WTC11 (cell line): ENCODE results near the gene ZNF688. TPM values are rescaled to one million over a fixed set of nuclear protein-coding genes. Genes with fewer than 3 reads are reported as not detected.
A peak's percentile ranks its signal among the peaks of the same experiment; 100 is the strongest.

Experiments
- ATAC-seq: fragments of 200-7000 bp; cut with Tn5 transposase; 2 replicates; pipeline ENCODE4 v1.10.0; 2021; ENCODE audit warnings: mild to moderate bottlenecking, moderate library complexity
- CTCF ChIA-PET: fragments of 300-600 bp; sonication (Branson Sonifier 250); formaldehyde crosslinking; loops from one replicate; lab custom pipeline; 2021; ENCODE audit warnings: antibody characterized with exemption; lab: Charles Lee
- POLR2A ChIA-PET: fragments of 350-600 bp; sonication (Branson Sonifier 250); formaldehyde crosslinking; loops from one replicate; lab custom pipeline; 2021; ENCODE audit warnings: antibody characterized with exemption; lab: Charles Lee
- DNase-seq: peaks from one replicate; pipeline ENCODE4 v3.0.0; 2021; ENCODE audit warnings: low spot score
- H3K27ac Mint-ChIP-seq: 2 replicates; pipeline ENCODE4 v1.8.0; 2021; ENCODE audit warnings: mixed read lengths
- H3K27me3 Mint-ChIP-seq: 2 replicates; pipeline ENCODE4 v1.8.0; 2021; ENCODE audit warnings: low read depth, mild to moderate bottlenecking, moderate library complexity, mixed read lengths
- H3K36me3 Mint-ChIP-seq: 2 replicates; pipeline ENCODE4 v1.8.0; 2021; ENCODE audit warnings: mixed read lengths
- H3K4me1 Mint-ChIP-seq: 2 replicates; pipeline ENCODE4 v1.8.0; 2022; ENCODE audit warnings: mixed read lengths
- H3K4me3 Mint-ChIP-seq: 2 replicates; pipeline ENCODE4 v1.8.0; 2021; ENCODE audit warnings: mild to moderate bottlenecking, moderate library complexity, mixed read lengths
- H3K9me3 Mint-ChIP-seq: 2 replicates; pipeline ENCODE4 v1.8.0; 2021; ENCODE audit warnings: mixed read lengths
- E2F5 ChIP-seq: sonication (generic); formaldehyde crosslinking; IDR thresholded peaks from 2 replicates; pipeline ENCODE4 v1.8.1; 2022; ENCODE audit warnings: mild to moderate bottlenecking, moderate library complexity, missing genetic modification reagents
- ESRRA ChIP-seq: sonication (generic); formaldehyde crosslinking; IDR thresholded peaks from 2 replicates; pipeline ENCODE4 v1.8.1; 2022; ENCODE audit warnings: mild to moderate bottlenecking, missing genetic modification reagents, borderline replicate concordance
- FOXJ3 ChIP-seq: sonication (generic); formaldehyde crosslinking; IDR thresholded peaks from 2 replicates; pipeline ENCODE4 v1.9.0; 2021; ENCODE audit warnings: missing genetic modification reagents, mild to moderate bottlenecking, borderline replicate concordance
- GABPB1 ChIP-seq: sonication (generic); formaldehyde crosslinking; IDR thresholded peaks from 2 replicates; pipeline ENCODE4 v1.8.1; 2023; ENCODE audit warnings: mild to moderate bottlenecking, missing genetic modification reagents
- HMGXB4 ChIP-seq: sonication (generic); formaldehyde crosslinking; IDR thresholded peaks from 2 replicates; pipeline ENCODE4 v1.8.1; 2023; ENCODE audit warnings: mild to moderate bottlenecking, moderate library complexity, missing genetic modification reagents
- MXD4 ChIP-seq: fragments of 250-450 bp; sonication (Bioruptor Pico); IDR thresholded peaks from 2 replicates; pipeline ENCODE4 v1.8.0; 2021; ENCODE audit warnings: mild to moderate bottlenecking, moderate library complexity, borderline replicate concordance
- MYBL2 ChIP-seq: sonication (generic); formaldehyde crosslinking; IDR thresholded peaks from 2 replicates; pipeline ENCODE4 v1.8.1; 2023; ENCODE audit warnings: mild to moderate bottlenecking, moderate library complexity, missing genetic modification reagents
- NFYB ChIP-seq: sonication (generic); formaldehyde crosslinking; conservative IDR thresholded peaks from 2 replicates; pipeline ENCODE4 v1.8.0; 2022; ENCODE audit warnings: low read depth, missing genetic modification reagents
- OVOL2 ChIP-seq: fragments of 250-450 bp; sonication (Bioruptor Pico); IDR thresholded peaks from 2 replicates; pipeline ENCODE4 v1.9.0; 2021; ENCODE audit warnings: mild to moderate bottlenecking, borderline replicate concordance
- SOX15 ChIP-seq: fragments of 250-450 bp; sonication (Bioruptor Pico); IDR thresholded peaks from 2 replicates; pipeline ENCODE4 v1.9.0; 2021; ENCODE audit warnings: mild to moderate bottlenecking
- SP1 ChIP-seq: sonication (generic); formaldehyde crosslinking; conservative IDR thresholded peaks from 2 replicates; pipeline ENCODE4 v1.8.1; 2022; ENCODE audit warnings: missing genetic modification reagents
- TEAD1 ChIP-seq: sonication (generic); formaldehyde crosslinking; IDR thresholded peaks from 2 replicates; pipeline ENCODE4 v1.8.0; 2022; ENCODE audit warnings: mild to moderate bottlenecking, missing genetic modification reagents
- ZNF232 ChIP-seq: sonication (generic); formaldehyde crosslinking; IDR thresholded peaks from 2 replicates; pipeline ENCODE4 v1.8.0; 2022; ENCODE audit warnings: mild to moderate bottlenecking, missing genetic modification reagents
- ZNF263 ChIP-seq: sonication (generic); formaldehyde crosslinking; IDR thresholded peaks from 2 replicates; pipeline ENCODE4 v1.8.1; 2022; ENCODE audit warnings: low read depth, mild to moderate bottlenecking, moderate library complexity, missing genetic modification reagents
- ZNF423 ChIP-seq: fragments of 250-450 bp; sonication (Bioruptor Pico); IDR thresholded peaks from 2 replicates; pipeline ENCODE4 v2.1.2; 2022; ENCODE audit warnings: mild to moderate bottlenecking, moderate library complexity
- total RNA-seq: library from RNA; stranded (reverse); gene quantifications from 3 replicates; pipeline ENCODE4 v1.2.3, GENCODE V29; 2021
- TF ChIP-seq, protein P1 (sequence below): sonication (generic); formaldehyde crosslinking; IDR thresholded peaks from 2 replicates; pipeline ENCODE4 v1.8.0; 2022; ENCODE audit warnings: mild to moderate bottlenecking, missing genetic modification reagents
- TF ChIP-seq, protein P2 (sequence below): sonication (generic); formaldehyde crosslinking; IDR thresholded peaks from 2 replicates; pipeline ENCODE4 v1.8.0; 2023; ENCODE audit warnings: missing genetic modification reagents, mild to moderate bottlenecking, borderline replicate concordance
- TF ChIP-seq, protein P3 (sequence below): sonication (generic); formaldehyde crosslinking; IDR thresholded peaks from 2 replicates; pipeline ENCODE4 v1.8.0; 2023; ENCODE audit warnings: missing genetic modification reagents

Gene ZNF688
- total RNA-seq, 1 experiment from 2014 or later = 4.2 TPM

GRCh38 chr16:30526823-30527634 lies 44.5 kb downstream of the ZNF688 start:
- CTCF ChIA-PET = interaction anchor here (0.6 to 3.5 kb wide), 8 partner anchors 9 to 103 kb away, joined by 3 to 20 read pairs (median 4); partner anchors contain the start of gene DCTPP1
- peaks cover 11% of the 10 kb centered on the region; the same call in 1 of the 2 replicates for H3K36me3 Mint-ChIP-seq
- peak; percentile 99 for DNase-seq
- H3K27me3 Mint-ChIP-seq = no peaks in the 10 kb centered on the region
- peaks cover 16% of the 10 kb centered on the region for H3K4me1 Mint-ChIP-seq
- POLR2A ChIA-PET = interaction anchor here (0.9 to 1.1 kb wide), 7 partner anchors 9 to 649 kb away, joined by 3 to 9 read pairs (median 3); partner anchors contain the start of genes ZNF688 and ZNF764
- TF ChIP-seq, protein P1, sequence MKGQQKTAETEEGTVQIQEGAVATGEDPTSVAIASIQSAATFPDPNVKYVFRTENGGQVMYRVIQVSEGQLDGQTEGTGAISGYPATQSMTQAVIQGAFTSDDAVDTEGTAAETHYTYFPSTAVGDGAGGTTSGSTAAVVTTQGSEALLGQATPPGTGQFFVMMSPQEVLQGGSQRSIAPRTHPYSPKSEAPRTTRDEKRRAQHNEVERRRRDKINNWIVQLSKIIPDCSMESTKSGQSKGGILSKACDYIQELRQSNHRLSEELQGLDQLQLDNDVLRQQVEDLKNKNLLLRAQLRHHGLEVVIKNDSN (CRISPR knock-in tag) = 0 out of 2 replicates have a peak, but pooled peaks have one; percentile 46
- peak; percentile 51; the same call in 1 of the 2 replicates for TF ChIP-seq E2F5 (CRISPR knock-in tag)
- peak; percentile 70; the same call in 1 of the 2 replicates for TF ChIP-seq HMGXB4
- TF ChIP-seq TEAD1 (CRISPR knock-in tag) = 0 out of 2 replicates have a peak, but pooled peaks have one; percentile 14
- TF ChIP-seq MYBL2 (CRISPR knock-in tag) = 0 out of 2 replicates have a peak, but pooled peaks have one; percentile 26
- TF ChIP-seq GABPB1 (CRISPR knock-in tag) = peak; percentile 36; the same call in 1 of the 2 replicates
- 0 out of 2 replicates have a peak, but pooled peaks have one; percentile 36 for TF ChIP-seq SP1
- TF ChIP-seq MXD4 (CRISPR knock-in tag) = no peak
- TF ChIP-seq ZNF232 (CRISPR knock-in tag) = peak; percentile 70; the same call in 1 of the 2 replicates
- TF ChIP-seq FOXJ3 (CRISPR knock-in tag) = no peak
- peak; percentile 68; the same call in 1 of the 2 replicates for TF ChIP-seq ESRRA (CRISPR knock-in tag)
- TF ChIP-seq, protein P2, sequence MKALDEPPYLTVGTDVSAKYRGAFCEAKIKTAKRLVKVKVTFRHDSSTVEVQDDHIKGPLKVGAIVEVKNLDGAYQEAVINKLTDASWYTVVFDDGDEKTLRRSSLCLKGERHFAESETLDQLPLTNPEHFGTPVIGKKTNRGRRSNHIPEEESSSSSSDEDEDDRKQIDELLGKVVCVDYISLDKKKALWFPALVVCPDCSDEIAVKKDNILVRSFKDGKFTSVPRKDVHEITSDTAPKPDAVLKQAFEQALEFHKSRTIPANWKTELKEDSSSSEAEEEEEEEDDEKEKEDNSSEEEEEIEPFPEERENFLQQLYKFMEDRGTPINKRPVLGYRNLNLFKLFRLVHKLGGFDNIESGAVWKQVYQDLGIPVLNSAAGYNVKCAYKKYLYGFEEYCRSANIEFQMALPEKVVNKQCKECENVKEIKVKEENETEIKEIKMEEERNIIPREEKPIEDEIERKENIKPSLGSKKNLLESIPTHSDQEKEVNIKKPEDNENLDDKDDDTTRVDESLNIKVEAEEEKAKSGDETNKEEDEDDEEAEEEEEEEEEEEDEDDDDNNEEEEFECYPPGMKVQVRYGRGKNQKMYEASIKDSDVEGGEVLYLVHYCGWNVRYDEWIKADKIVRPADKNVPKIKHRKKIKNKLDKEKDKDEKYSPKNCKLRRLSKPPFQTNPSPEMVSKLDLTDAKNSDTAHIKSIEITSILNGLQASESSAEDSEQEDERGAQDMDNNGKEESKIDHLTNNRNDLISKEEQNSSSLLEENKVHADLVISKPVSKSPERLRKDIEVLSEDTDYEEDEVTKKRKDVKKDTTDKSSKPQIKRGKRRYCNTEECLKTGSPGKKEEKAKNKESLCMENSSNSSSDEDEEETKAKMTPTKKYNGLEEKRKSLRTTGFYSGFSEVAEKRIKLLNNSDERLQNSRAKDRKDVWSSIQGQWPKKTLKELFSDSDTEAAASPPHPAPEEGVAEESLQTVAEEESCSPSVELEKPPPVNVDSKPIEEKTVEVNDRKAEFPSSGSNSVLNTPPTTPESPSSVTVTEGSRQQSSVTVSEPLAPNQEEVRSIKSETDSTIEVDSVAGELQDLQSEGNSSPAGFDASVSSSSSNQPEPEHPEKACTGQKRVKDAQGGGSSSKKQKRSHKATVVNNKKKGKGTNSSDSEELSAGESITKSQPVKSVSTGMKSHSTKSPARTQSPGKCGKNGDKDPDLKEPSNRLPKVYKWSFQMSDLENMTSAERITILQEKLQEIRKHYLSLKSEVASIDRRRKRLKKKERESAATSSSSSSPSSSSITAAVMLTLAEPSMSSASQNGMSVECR (CRISPR knock-in tag) = peak; percentile 76; the same call in 1 of the 2 replicates
- peak; percentile 91 for TF ChIP-seq ZNF263 (CRISPR knock-in tag)
- no peak for TF ChIP-seq SOX15 (CRISPR knock-in tag)
- TF ChIP-seq OVOL2 = 0 out of 2 replicates have a peak, but pooled peaks have one; percentile 39
- TF ChIP-seq, protein P3, sequence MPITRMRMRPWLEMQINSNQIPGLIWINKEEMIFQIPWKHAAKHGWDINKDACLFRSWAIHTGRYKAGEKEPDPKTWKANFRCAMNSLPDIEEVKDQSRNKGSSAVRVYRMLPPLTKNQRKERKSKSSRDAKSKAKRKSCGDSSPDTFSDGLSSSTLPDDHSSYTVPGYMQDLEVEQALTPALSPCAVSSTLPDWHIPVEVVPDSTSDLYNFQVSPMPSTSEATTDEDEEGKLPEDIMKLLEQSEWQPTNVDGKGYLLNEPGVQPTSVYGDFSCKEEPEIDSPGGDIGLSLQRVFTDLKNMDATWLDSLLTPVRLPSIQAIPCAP = no peak
- peak; percentile 70; the same call in 1 of the 2 replicates for TF ChIP-seq ZNF423 (CRISPR knock-in tag)
- TF ChIP-seq NFYB (CRISPR knock-in tag) = 0 out of 2 replicates have a peak, but pooled peaks have one; percentile 37
- TF ChIP-seq, all 79 proteins: peak for 14
- Mint-ChIP-seq H3K9me3 (no peaks in the 10 kb centered on the region), H3K4me3 (peak overlapping the region; percentile 65), H3K27ac (peak overlapping the region; percentile 84)
- ATAC-seq = peak; percentile 91
